Transverse colon (tissue), 4 donors: ENCODE data around the gene VWA8. TPM values are rescaled to one million over a fixed set of nuclear protein-coding genes. Genes with fewer than 3 reads are reported as not detected.
"Not testable (repeated sequence)": the region's sequence is repeated elsewhere in the genome, so short reads cannot be mapped to it uniquely, and the experiment has no call there.

Experiments used
- DNase-seq: peaks from one replicate; pipeline ENCODE4 v3.0.0-alpha.2; 2019
- H3K27ac ChIP-seq, 4 donors: fragments of 200-600 bp; sonication (generic); 2 replicates each; pipeline ENCODE4 v1.5.1; 2016 to 2018; ENCODE audit warnings: inconsistent platforms in 4 of 4
- H3K27me3 ChIP-seq: fragments of 200-600 bp; sonication (generic); 2 replicates; pipeline ENCODE4 v1.5.1; 2017; ENCODE audit warnings: inconsistent platforms
- H3K36me3 ChIP-seq, 4 donors: fragments of 200-600 bp; sonication (generic); 2 replicates each; pipeline ENCODE4 v1.5.1; 2017 to 2019; ENCODE audit warnings: inconsistent platforms in 4 of 4
- H3K4me1 ChIP-seq, 4 donors: fragments of 200-600 bp; sonication (generic); 2 replicates each; pipeline ENCODE4 v1.5.1; 2017 to 2020; ENCODE audit warnings: inconsistent platforms in 4 of 4
- H3K4me3 ChIP-seq, 4 donors: fragments of 200-600 bp; sonication (generic); 1 replicate in 1 of 4; 2 replicates in 3 of 4; pipeline versions ENCODE4 v1.5.1 to v1.6.1; 2017 to 2019; ENCODE audit warnings: inconsistent platforms in 4 of 4
- H3K9me3 ChIP-seq, 2 donors: fragments of 200-600 bp; sonication (generic); 2 replicates each; pipeline ENCODE4 v1.5.1; 2017 to 2019; ENCODE audit warnings: inconsistent platforms in 2 of 2
- EP300 ChIP-seq: sonication (generic); formaldehyde crosslinking; IDR thresholded peaks from one replicate; pipeline ENCODE4 v1.6.1; 2017; ENCODE audit warnings: antibody characterized with exemption, low read depth
- POLR2A ChIP-seq: fragments of 450-650 bp; IDR thresholded peaks from one replicate; pipeline ENCODE4 v1.6.1; 2016; ENCODE audit warnings: antibody characterized with exemption, mild to moderate bottlenecking, moderate library complexity
- POLR2AphosphoS5 ChIP-seq, 3 donors: sonication (generic); formaldehyde crosslinking; IDR thresholded peaks; one replicate each; pipeline ENCODE4 v1.6.1; 2016; ENCODE audit warnings: antibody characterized with exemption in 3 of 3
- WGBS, 2 donors: methylation state at CpG; one replicate each; pipeline ENCODE4 v1.1.5; 2018; ENCODE audit warnings: low coverage in 1 of 2; 5-methylcytosine and 5-hydroxymethylcytosine counted together
- in situ Hi-C, 4 donors: fragments of 200-750 bp; cut with MboI; loops; one replicate each; pipeline versions ENCODE4 v1.15.0 to v1.15.1; 2017; ENCODE audit warnings: low sequenced_read_pairs in 3 of 4, low pct_ligation_motif_present in 1 of 4, low pct_unique_long_range_greater_than_20kb in 1 of 4
- intact Hi-C: fragments of 100-400 bp; cut with DNase I; formaldehyde crosslinking; loops from one replicate; pipeline ENCODE4 v1.15.1; 2023; ENCODE audit warnings: low total_unique reads
- total RNA-seq, 4 donors: library from RNA; depleted of rRNA; stranded (reverse); fragments of >200 nt; gene quantifications; one replicate each; pipeline ENCODE4 v1.1.0, GENCODE V29; 2016
- TF ChIP-seq, protein P1 (sequence below), 5 experiments: fragments of 200-600 bp in 3 of 5; fragments of 450-650 bp in 2 of 5; sonication (generic) in 3 of 5; IDR thresholded peaks; 1 replicate in 2 of 5; 2 replicates in 3 of 5; pipeline ENCODE4 v1.5.1; 2016 to 2017; ENCODE audit warnings: antibody characterized with exemption in 5 of 5, inconsistent platforms in 3 of 5, mild to moderate bottlenecking in 2 of 5, moderate library complexity in 1 of 5

The VWA8 gene
- total RNA-seq, 4 donors from 2014 or later, result 12.7 to 65.1 (median 35.0) TPM

DNA sequence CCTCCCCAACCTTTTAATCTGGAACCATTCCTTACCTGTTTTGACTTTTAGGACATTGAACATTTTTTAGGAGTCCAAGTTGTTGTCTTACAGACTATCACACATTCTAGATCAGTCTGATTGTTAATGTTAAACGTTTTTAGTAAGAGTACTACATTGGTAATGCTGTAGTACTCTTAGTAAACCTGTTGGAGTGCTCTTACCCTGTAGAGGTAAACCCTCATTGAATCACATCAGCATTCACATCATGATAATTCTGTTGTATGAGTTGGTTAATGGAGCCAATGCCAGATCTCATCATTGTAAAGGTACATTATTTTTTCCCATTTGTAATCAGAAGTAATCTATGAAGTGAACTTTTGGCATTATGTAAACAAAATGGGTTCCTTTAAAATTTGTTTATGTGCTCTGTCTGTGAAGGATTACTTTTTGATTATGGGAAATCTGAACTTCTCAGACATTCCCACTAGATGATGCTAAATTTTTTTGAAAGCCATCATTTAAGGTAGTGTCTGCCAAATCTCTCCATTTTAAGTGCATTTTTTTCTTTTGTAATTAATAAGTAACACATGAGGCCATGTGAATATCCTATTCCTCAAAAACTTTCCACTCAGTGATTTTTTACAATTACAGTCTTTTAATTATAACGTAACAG is 55.2 kb downstream of the VWA8 start:
- H3K4me1 ChIP-seq, result no peaks in the 10 kb centered on the region
- no peak overlapping the region for H3K4me3 ChIP-seq
- 42 to 53% methylated on average over 2 of the region's 2 CpGs for WGBS, 2 donors
- in situ Hi-C loops (loop anchor here in 1 of 4 donors (25.0 kb wide), 2 partner anchors 132 to 207 kb away; partner anchors contain the start of gene DGKH), intact Hi-C loops (no loop called here)
- no peaks in the 10 kb centered on the region for H3K27me3 ChIP-seq
- H3K27ac ChIP-seq, result no peak overlapping the region
- no peaks in the 10 kb centered on the region for H3K36me3 ChIP-seq
- TF ChIP-seq POLR2A (no peak), EP300 (no peak), POLR2AphosphoS5 (IDR thresholded peaks at IDR 0.05) (no peak)
- TF ChIP-seq, protein P1, sequence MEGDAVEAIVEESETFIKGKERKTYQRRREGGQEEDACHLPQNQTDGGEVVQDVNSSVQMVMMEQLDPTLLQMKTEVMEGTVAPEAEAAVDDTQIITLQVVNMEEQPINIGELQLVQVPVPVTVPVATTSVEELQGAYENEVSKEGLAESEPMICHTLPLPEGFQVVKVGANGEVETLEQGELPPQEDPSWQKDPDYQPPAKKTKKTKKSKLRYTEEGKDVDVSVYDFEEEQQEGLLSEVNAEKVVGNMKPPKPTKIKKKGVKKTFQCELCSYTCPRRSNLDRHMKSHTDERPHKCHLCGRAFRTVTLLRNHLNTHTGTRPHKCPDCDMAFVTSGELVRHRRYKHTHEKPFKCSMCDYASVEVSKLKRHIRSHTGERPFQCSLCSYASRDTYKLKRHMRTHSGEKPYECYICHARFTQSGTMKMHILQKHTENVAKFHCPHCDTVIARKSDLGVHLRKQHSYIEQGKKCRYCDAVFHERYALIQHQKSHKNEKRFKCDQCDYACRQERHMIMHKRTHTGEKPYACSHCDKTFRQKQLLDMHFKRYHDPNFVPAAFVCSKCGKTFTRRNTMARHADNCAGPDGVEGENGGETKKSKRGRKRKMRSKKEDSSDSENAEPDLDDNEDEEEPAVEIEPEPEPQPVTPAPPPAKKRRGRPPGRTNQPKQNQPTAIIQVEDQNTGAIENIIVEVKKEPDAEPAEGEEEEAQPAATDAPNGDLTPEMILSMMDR (IDR thresholded peaks at IDR 0.05), result peak; percentile 44 to 64 (median 53)
- no peaks in the 10 kb centered on the region for H3K9me3 ChIP-seq
- DNase-seq, result no peak

DNA sequence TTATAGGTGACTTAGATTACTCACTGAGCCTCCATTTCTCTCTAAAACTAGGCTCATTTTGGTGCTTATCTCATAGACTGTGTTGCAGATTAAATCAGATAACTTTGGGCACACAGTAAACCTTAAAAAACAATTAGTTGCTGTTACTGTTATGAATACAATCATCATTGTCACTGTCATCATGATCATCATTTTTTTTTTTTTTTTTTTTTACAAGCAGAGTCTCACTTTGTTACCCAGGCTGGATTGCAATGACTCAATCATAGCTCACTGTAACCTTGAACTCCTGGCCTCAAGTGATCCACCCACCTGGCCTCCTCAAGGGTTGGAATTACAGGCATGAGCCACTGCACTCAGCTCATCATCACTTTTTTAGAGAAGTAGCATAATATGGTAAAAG is 60.0 kb downstream of the VWA8 start:
- in situ Hi-C loops (loop anchor here in 1 of 4 donors (25.0 kb wide), 2 partner anchors 136 to 211 kb away; partner anchors contain the start of gene DGKH), intact Hi-C loops (no loop called here)
- Histone ChIP-seq H3K27ac (no peak overlapping the region), H3K9me3 (no peaks in the 10 kb centered on the region), H3K27me3 (no peaks in the 10 kb centered on the region), H3K4me3 (no peak overlapping the region), H3K36me3 (no peaks in the 10 kb centered on the region), H3K4me1 (no peaks in the 10 kb centered on the region)
- TF ChIP-seq POLR2AphosphoS5 (IDR thresholded peaks at IDR 0.05) (no peak), POLR2A (no peak), EP300 (no peak)
- TF ChIP-seq, protein P1 (IDR thresholded peaks at IDR 0.05), result no peak
- no peak for DNase-seq

DNA sequence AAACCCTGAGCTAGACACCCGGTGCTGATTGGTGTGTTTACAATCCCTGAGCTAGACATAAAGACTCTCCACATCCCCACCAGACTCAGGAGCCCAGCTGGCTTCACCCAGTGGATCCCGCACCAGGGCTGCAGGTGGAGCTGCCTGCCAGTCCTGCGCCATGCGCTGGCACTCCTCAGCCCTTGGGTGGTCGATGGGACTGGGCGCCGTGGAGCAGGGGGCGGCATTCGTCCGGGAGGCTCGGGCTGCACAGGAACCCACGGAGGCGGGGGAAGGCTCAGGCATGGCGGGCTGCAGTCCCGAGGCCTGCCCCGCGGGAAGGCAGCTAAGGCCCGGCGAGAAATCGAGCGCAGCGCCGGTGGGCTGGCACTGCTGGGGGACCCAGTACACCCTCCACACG is 62.5 kb downstream of the VWA8 start:
- H3K4me1 ChIP-seq, intact Hi-C loops, H3K9me3 ChIP-seq, H3K4me3 ChIP-seq, H3K27ac ChIP-seq, DNase-seq, H3K36me3 ChIP-seq, H3K27me3 ChIP-seq, in situ Hi-C loops: not testable (repeated sequence)
- WGBS, 2 donors, result 99% methylated on average over 11 of the region's 24 CpGs; no CpG with 5 or more reads in 1 of the 2 donors

DNA sequence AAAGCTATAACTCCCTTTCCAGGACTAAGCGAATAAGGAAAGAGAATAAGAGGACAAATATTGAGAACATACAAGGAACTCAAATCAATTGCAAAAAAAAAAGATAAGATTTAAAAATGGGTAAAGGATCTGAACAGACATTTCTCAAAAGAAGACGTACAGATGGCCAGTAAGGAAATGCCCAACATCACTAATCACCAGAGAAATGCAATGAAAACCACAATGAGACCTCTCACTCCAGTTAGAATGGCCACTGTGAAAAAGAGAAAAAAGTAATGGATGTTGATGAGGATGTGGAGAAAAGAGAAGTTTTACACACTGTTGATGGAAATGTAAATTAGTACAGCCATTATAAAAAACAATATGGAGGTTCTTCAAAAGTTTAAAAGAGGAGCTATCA is 63.8 kb downstream of the VWA8 start:
- 88 to 97% methylated on average over 2 of the region's 2 CpGs for WGBS, 2 donors
- Histone ChIP-seq H3K9me3 (no peaks in the 10 kb centered on the region), H3K27ac (no peak overlapping the region), H3K4me3 (no peak overlapping the region), H3K36me3 (no peaks in the 10 kb centered on the region), H3K4me1 (no peaks in the 10 kb centered on the region), H3K27me3 (no peaks in the 10 kb centered on the region)
- TF ChIP-seq EP300, result no peak
- TF ChIP-seq, protein P1 (IDR thresholded peaks at IDR 0.05), result no peak
- no peak for TF ChIP-seq POLR2AphosphoS5 (IDR thresholded peaks at IDR 0.05)
- no peak for TF ChIP-seq POLR2A
- no peak for DNase-seq
- in situ Hi-C loops (no loop called here), intact Hi-C loops (no loop called here)

- Histone ChIP-seq H3K9me3 (no peaks in the 10 kb centered on the region), H3K36me3 (no peaks in the 10 kb centered on the region), H3K27me3 (no peaks in the 10 kb centered on the region), H3K27ac (no peak overlapping the region), H3K4me3 (no peak overlapping the region), H3K4me1 (peaks cover 0 to 9% (median 4%) of the 10 kb centered on the region in 4 donors)
- in situ Hi-C loops (no loop called here), intact Hi-C loops (no loop called here)
- WGBS, 2 donors, result 83 to 95% methylated on average over 1 of the region's 1 CpG
- DNase-seq, result no peak
- TF ChIP-seq, protein P1 (IDR thresholded peaks at IDR 0.05), result no peak
- no peak for TF ChIP-seq EP300
- no peak for TF ChIP-seq POLR2AphosphoS5 (IDR thresholded peaks at IDR 0.05)
- TF ChIP-seq POLR2A, result no peak
Measured at GRCh38 chr13:41895478-41895877, 65.4 kb downstream of the VWA8 start.
